Right lobe of liver (tissue), 4 donors: Measurements from ENCODE around the gene BTBD19.

Experiments
- CTCF ChIP-seq, 4 donors: fragments of 200-600 bp in 3 of 4; fragments of 450-650 bp in 1 of 4; IDR thresholded peaks; one replicate each; pipeline versions ENCODE4 v1.5.1 to v1.8.0; 2016 to 2022; ENCODE audit warnings: antibody characterized with exemption in 4 of 4, mild to moderate bottlenecking in 2 of 4
- POLR2A ChIP-seq: fragments of 450-650 bp; IDR thresholded peaks from one replicate; pipeline ENCODE4 v1.6.1; 2017; ENCODE audit warnings: antibody characterized with exemption, mild to moderate bottlenecking
- donor health status: DM: no; HTN: no; CAD: no.
- donor health status: DM: no; HTN: no; CAD: no.
- donor health status: DM: no; HTN: yes; CAD: no.

- TF ChIP-seq CTCF (IDR thresholded peaks at IDR 0.05) (no peak), POLR2A (no peak)
Measured at GRCh38 chr1:44803062-44803311, 5.3 kb upstream of the BTBD19 start.
